DMS153 (cell line): ENCODE measurements around the gene AGAP9.
"Not testable (repeated sequence)": the region's sequence is repeated elsewhere in the genome, so short reads cannot be mapped to it uniquely, and the experiment has no call there.

Source experiments
- DNase-seq: peaks from one replicate; lab custom pipeline; 2025; lab: John Stamatoyannopoulos, UW

The AGAP9 gene

DNA sequence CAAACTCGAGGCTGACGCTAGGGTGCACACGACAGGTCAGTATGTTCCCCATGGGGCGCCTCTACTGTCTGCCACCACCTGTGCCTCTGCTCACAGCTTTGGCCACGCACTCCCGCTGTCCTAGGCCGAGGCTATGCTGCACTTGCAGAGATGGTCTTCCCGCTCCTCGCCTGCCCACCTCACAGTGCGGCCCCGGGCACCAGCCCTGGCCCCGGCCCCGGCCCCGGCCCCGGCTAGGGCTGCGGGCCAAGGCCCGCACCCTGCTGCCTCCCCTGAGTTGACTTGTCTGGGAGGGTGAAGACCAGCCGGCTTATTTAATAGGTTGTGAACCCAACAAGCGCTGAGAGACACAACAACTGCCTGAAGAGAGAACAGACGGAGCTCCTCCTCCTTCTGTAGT lies at the start of gene AGAP9:
Gene AGAP9 (minus strand): TSS at position 164 of the 400 bp plus-strand sequence. CDS start 112 bp downstream, at position 52.
- DNase-seq = not testable (repeated sequence)

DNA sequence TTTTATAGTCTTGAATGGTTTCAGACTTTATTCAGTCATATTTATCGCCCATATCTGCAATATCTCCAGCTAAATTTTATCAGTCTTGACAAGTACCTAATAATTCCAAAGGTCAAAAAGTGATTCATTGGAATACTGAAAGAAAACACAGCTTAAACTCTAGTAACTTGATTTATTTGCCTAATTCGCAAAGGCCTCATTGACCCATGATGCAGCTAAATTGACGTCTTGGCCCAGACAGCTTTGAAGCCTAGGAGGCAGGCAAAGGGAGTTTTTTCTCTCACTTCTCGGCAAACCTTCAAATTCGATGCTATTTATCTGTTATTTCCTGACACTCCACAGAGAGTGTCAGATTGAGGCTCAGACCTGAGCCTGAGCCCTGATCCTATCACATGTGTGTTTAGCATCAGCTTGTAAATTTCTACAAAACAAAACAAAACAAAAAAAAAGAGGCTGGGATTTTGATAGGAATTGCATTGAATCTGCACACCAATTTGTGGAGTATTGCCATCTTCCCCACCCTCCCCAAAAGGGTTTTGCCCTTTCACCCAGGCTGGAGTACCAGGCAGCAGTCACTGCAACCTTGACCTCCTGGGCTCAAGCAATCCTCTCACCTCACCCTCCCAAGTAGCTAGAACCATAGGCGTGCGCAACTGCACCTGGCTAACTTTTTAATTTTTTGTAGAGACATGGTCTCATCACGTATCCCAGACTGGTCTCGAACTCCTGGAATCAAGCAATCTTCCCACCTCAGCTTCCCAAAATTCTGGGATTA lies 47.9 kb upstream of the AGAP9 start:
- not testable (repeated sequence) for DNase-seq

DNA sequence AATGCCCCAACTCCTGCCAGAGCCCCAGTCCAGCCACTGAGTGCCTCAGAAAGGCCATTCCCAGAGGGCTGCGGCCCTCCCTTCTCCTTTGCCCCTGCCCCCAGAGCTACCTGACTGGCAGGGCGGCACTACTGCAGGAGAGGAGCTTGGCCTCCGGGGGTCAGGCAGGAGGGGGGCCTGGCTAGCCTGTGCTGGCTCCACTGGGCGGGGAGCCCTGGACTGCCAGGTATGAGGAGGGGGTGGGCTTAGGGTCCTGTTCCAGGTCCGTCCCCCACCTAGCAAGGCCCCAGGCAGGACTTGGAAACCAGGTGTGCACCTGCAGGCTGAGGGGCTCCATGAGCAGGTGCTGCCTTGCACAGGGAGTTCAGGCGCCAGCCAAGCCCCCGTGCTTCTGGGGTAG lies 43.3 kb upstream of the AGAP9 start:
- DNase-seq = not testable (repeated sequence)

DNA sequence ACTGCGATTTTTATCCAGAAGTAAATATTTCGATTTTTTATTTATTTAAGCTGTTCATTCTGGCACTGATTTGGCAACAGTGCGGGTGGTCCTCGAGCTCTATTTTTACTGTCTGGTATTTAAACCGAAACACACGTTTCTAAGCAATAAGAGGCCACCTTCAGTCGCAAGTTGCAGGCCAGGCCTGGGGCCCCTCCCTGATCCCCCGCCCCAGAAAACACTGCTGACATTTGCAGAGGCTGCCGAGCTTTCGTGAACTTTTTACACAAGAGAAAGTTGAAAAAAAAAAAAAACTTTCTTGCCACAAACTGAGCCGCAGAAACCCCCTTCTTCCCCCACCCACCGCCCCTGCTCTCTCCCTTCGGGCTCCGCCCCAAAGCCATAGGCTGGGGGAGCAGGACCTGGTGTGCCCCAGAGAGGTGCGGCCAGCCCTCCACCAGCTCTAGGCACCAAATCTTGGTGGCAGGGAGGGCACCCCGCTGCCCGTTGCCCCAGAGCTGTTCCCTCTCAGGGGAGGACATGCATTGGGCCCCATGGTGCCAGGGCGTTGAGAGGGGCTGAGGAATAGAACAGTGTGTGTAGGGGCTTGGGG lies 42.8 kb upstream of the AGAP9 start:
- DNase-seq = not testable (repeated sequence)

DNA sequence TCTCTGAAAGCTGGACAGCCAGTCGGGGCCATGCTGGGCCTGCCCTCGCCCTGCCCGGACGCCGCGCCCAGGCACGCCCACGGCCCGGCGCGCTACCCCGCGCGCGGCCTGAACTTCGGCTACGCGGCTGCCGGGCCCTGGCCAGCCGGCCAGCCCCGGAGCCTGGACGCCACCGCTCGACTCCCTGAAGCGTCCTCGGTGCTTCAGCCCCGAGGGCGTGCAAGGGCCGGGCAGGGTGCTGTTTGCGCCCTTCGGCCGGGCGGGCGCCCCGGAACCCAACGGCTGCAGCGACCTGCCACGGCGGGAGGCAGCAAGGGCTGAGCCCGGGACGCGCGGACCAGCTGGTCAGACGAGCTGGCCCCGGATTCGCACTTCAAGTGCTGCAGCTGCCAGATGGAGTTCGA lies 42.1 kb upstream of the AGAP9 start:
- DNase-seq = not testable (repeated sequence)

DNA sequence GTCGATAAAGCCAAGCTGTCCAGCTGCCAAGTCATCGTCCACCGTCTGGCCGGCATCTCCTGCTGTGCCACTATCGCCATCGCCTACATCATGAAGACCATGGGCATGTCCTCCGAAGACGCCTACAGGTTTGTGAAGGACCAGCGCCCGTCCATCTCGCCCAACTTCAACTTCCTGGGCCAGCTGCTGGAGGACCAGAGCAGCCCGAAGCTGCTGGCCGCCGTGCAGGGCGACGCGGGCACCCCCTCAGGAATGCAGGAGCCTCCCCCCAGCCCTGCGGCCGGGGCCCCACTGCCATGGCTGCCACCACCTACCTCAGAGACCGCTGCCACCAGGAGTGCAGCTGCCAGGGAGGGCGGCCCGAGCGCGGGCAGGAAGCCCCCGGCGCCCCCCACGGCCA lies 41.5 kb upstream of the AGAP9 start:
- DNase-seq = not testable (repeated sequence)

DNA sequence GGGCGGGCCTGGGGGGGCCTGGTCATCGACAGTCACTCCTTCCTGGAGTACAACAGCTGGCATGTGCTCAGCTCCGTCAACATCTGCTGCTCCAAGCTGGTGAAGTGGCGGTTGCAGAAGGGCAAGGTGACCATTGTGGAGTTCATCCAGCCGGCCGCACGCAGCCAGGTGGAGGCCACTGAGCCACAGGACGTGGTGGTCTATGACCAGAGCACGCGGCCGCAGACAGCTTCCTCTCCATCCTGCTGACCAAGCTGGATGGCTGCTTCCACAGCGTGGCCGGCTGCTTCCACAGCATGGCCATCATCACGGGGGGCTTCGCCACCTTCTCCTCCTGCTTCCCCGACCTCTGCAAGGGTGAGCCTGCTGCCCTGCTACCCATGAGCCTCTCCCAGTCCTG lies 40.9 kb upstream of the AGAP9 start:
- DNase-seq = not testable (repeated sequence)

GRCh38 chr10:47560452-47560851 lies 37.0 kb upstream of the AGAP9 start:
- DNase-seq = not testable (repeated sequence)

DNA sequence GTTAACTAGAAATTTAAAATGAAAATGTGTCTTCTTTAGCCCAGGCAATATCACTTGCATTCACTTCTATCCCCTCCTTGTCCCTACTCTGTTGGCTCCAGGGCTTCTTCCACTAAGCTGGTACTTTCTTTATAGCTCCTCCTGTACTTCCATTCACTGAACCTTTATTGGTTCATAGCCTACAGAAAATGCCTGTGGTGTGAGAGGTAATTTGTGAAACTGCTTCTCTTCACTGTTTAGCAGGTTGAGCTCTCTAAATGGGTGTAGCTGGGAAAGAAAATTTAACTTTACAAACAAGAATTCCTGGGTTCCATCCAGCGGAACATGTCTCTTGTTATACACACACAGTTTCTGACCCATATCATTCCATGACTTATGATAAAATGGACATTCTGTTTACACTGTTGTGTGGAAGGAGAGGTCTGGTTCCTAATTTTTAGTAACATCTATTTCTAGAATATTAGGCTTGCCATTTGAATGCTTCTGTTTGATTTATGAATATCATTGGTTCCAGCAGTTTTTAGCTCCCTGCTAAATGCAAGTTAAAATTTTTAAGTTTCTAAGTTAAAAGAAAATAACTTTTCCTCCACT lies 36.4 kb upstream of the AGAP9 start:
- DNase-seq = not testable (repeated sequence)

GRCh38 chr10:47558109-47558508 lies 34.7 kb upstream of the AGAP9 start:
- DNase-seq = not testable (repeated sequence)

DNA sequence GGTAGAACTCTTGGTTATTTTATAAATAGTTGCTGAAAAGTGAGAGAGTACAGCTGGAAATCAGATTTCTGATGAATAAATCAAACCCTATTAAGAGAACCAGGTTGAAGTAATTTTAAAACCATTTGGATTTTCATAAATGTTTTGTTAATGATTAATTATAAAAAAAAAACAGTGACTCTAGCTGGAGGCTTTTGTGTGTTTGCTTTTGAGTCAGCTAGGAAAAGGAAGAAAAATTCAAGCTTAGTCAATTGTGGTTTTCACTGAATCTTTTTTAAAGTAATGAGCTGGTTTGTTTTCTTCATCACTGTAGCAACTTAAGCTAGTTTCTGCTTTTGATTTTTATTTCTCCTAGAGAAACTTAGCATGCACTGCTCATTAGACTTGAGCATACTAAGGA lies 34.2 kb upstream of the AGAP9 start:
- not testable (repeated sequence) for DNase-seq

DNA sequence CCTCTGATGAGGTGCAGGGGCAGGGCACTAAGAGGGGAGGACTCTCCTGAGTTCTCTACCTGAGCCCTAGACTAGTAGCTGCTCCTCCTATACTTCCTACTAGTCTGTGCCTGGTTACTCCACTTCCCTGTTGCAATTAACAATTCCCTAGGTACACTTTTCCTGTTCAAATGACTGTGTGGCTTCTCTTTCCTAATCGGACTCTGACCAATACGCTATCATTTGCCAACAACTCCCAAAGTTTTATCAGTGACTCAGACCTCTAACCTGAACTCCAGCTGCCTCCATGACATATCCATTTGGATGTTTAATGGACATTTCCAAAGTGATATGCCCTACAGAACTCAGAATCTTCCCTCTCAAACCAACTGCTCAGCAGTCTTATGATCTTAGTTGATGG lies 31.9 kb upstream of the AGAP9 start:
- DNase-seq = not testable (repeated sequence)

DNA sequence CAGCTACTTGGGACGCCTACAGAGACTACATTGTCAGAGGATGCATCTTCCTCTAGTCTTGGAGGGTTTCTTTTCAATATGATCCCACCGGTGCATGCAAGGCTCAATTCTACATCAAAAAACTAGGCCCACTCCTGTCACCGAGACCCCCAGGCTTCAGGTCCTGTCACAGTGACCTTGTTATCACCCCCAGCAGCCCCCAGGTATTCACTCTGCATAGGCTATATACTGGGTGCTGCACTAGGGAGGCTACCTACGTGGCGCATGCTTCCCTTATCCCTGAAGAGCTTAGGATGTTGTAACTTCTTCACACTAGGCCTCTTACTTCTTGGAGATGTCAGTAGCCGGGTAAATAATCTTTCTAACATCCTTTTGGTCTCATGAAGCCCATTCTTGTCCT lies 31.1 kb upstream of the AGAP9 start:
- DNase-seq = not testable (repeated sequence)

DNA sequence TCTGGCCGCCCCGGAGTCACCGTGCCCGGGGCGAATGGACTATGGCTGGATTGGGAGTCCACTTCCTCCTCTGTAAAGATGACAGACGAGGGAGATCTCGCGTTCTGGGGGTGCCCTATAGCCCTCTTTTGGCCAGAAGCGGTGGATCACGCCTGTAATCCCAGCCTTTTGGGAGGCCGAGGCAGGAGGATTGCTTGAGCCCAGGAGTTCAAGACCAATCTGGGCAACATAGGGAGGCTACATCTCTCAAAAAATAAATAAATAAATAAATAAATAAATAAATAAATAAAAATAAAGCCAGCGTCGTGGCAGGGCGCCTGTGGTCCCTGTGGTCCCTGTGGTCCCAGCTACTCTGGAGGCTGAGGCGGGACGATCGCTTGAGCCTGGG lies 30.4 kb upstream of the AGAP9 start:
- DNase-seq = not testable (repeated sequence)

- DNase-seq = peak; percentile 82
Measured at GRCh38 chr10:47553214-47553859, 29.9 kb upstream of the AGAP9 start.

GRCh38 chr10:47552719-47553118 lies 29.3 kb upstream of the AGAP9 start:
- not testable (repeated sequence) for DNase-seq

DNA sequence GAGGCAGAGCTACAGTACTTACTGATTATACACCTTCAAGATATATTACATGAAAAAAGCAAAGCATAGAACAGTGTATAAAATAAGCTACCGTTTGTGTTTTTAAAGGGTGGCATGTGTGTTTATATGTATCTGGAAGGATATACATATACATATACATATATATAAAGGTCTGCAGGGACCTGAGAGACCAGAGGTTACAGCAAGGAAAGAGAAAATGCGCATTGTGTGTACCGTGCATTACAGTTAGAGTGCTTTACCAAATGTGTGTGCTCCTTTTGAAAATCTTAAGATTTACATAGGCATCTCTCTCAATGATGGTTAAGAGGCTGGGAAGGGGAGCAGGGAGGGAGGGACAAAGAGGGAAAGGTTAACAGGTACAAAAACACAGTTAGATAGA lies 23.8 kb upstream of the AGAP9 start:
- DNase-seq = not testable (repeated sequence)

GRCh38 chr10:47536430-47536829 lies 13.0 kb upstream of the AGAP9 start:
- DNase-seq = not testable (repeated sequence)

DNA sequence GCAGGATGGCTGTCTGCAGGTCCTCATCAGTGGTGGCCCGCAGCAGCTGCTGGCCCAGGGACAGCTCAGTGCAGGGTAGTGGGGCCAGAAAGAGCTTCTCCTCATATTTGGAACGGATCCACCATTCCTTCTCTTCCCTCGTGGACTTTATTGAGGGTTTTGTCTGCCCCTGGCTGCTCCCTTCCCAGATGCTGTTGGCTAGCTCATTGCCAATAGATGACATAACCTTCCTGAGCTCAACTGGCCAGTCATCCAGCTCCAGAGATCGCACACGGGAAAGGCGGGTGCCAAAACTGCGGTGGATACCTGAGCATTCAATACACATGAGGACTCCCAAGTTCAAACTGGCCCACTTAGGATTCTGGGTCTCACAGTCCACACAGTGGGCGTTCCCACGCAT lies 21.1 kb downstream of the AGAP9 start:
- not testable (repeated sequence) for DNase-seq

GRCh38 chr10:47494226-47494625 lies 29.2 kb downstream of the AGAP9 start:
- DNase-seq = not testable (repeated sequence)

GRCh38 chr10:47491600-47491999 lies 31.8 kb downstream of the AGAP9 start, which contains the start of gene FAM25G:
Gene FAM25G, minus strand, starts transcription at chr10:47491700. Its CDS starts 26 bp downstream, at chr10:47491674.
- not testable (repeated sequence) for DNase-seq

DNA sequence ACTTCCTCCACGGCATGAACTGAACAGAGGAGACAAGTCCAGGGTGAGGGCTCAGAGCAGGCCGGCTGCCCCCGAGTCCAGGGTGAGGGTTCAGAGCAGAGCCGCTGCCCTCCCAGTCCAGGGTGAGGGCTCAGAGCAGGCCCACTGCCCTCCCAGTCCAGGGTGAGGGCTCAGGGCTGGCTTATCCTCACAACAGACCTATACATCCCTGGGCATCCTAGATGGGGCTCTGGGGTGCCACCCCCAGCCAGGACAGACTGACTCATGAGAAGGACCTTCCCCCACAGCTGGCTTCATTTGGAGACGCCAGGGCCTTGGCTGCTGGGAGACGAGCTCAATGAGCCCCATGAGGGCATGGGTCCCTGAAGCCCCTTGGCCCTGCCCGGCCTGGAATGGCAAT lies 33.8 kb downstream of the AGAP9 start:
- not testable (repeated sequence) for DNase-seq
